ENCODE measurements around the gene RNF43. TPM values are rescaled to one million over a fixed set of nuclear protein-coding genes. Genes with fewer than 3 reads are reported as not detected.
A peak's percentile ranks its signal among the peaks of the same experiment; 100 is the strongest.

The RNF43 gene
- total RNA-seq (2021) (0.04 TPM in 1 of 2 replicates, not detected in the other), Bru-seq, nascent RNA (not detected), BruChase-seq, experiment 1, labeled RNA remaining after a 2-hour chase (percentile 16 among the genes with signal in this experiment), BruChase-seq, experiment 2, labeled RNA remaining after a 6-hour chase (percentile 20 among the genes with signal in this experiment)
- long read RNA-seq: 0 reads

- intact Hi-C loops (cut with micrococcal nuclease; ENCODE audit: unreplicated experiment): no loop called here
- ChIA-PET CTCF (interaction anchor here (0.5 to 1.2 kb wide), 10 partner anchors 9 to 536 kb away, joined by 3 to 12 read pairs (median 4); partner anchors contain the start of gene SUPT4H1), POLR2A (ENCODE audit: low non-redundant PET) (no interaction called here)
- no TSS peak for BruUV-seq (replicated peaks)
- Histone ChIP-seq H3K4me1 (ENCODE audit: insufficient read depth, low read length, poor library complexity, severe bottlenecking) (no peaks in the 10 kb centered on the region), H3K9me3 (ENCODE audit: low read depth, low read length, poor library complexity, severe bottlenecking) (no peaks in the 10 kb centered on the region), H3K4me3 (ENCODE audit: low read depth, low read length, poor library complexity, severe bottlenecking) (peak within 1 kb of the TSS; percentile 26), H3K27ac (ENCODE audit: low read depth, low read length, poor library complexity, severe bottlenecking) (no peak within 1 kb of the TSS), H3K36me3 (ENCODE audit: insufficient read depth, low read length, poor library complexity, severe bottlenecking) (no peaks in the 10 kb centered on the region), H3K27me3 (replicated peaks; ENCODE audit: insufficient read depth, low read depth, low read length, poor library complexity) (peaks cover 24% of the 10 kb centered on the region)
- DNase-seq (ENCODE audit: low spot score): peak; percentile 90
- TF ChIP-seq, protein P1, sequence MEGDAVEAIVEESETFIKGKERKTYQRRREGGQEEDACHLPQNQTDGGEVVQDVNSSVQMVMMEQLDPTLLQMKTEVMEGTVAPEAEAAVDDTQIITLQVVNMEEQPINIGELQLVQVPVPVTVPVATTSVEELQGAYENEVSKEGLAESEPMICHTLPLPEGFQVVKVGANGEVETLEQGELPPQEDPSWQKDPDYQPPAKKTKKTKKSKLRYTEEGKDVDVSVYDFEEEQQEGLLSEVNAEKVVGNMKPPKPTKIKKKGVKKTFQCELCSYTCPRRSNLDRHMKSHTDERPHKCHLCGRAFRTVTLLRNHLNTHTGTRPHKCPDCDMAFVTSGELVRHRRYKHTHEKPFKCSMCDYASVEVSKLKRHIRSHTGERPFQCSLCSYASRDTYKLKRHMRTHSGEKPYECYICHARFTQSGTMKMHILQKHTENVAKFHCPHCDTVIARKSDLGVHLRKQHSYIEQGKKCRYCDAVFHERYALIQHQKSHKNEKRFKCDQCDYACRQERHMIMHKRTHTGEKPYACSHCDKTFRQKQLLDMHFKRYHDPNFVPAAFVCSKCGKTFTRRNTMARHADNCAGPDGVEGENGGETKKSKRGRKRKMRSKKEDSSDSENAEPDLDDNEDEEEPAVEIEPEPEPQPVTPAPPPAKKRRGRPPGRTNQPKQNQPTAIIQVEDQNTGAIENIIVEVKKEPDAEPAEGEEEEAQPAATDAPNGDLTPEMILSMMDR (conservative IDR thresholded peaks at IDR 0.05; ENCODE audit: low read depth, low read length): peak; percentile 85
- TF ChIP-seq EZH2 (IDR thresholded peaks at IDR 0.05; ENCODE audit: borderline replicate concordance, low read depth, low read length, poor library complexity, severe bottlenecking): no peak
These were observed at the start of gene RNF43 for GRCh38 chr17:58417300-58418092. Gene RNF43, minus strand, starts transcription at chr17:58417534. Its CDS starts 1,957 bp downstream, at chr17:58415577.

- Histone ChIP-seq H3K4me1 (ENCODE audit: insufficient read depth, low read length, poor library complexity, severe bottlenecking) (no peaks in the 10 kb centered on the region), H3K4me3 (ENCODE audit: low read depth, low read length, poor library complexity, severe bottlenecking) (no peak overlapping the region), H3K27ac (ENCODE audit: low read depth, low read length, poor library complexity, severe bottlenecking) (no peak overlapping the region), H3K27me3 (replicated peaks; ENCODE audit: insufficient read depth, low read depth, low read length, poor library complexity) (no peaks in the 10 kb centered on the region), H3K9me3 (ENCODE audit: low read depth, low read length, poor library complexity, severe bottlenecking) (no peaks in the 10 kb centered on the region), H3K36me3 (ENCODE audit: insufficient read depth, low read length, poor library complexity, severe bottlenecking) (no peaks in the 10 kb centered on the region)
- intact Hi-C loops (cut with micrococcal nuclease; ENCODE audit: unreplicated experiment): no loop called here
- TF ChIP-seq EZH2 (IDR thresholded peaks at IDR 0.05; ENCODE audit: borderline replicate concordance, low read depth, low read length, poor library complexity, severe bottlenecking): no peak
- ChIA-PET CTCF (no interaction called here), POLR2A (ENCODE audit: low non-redundant PET) (no interaction called here)
- no TSS peak for BruUV-seq (replicated peaks)
- no peak for DNase-seq (ENCODE audit: low spot score)
These were observed 38.2 kb upstream of the RNF43 start for GRCh38 chr17:58455491-58455890.

DNA sequence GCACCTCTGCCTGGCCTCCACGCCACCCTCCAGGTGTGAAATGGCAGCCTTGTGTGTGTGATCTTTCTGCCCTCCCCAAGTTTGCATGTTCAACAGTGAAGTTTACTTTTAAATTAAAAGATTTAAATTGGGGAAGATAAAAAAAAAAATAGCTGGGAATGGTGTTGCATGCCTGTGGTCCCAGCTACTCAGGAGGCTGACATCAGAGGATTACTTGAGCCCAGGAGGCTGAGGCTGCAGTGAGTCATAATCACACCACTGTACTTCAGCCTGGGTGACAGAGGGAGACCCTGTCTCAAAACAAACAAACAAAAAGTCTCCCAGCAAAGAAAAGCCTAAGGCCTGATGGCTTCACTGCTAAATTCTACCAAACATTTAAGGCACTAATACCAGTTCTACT lies 35.4 kb upstream of the RNF43 start:
- Histone ChIP-seq H3K4me1 (ENCODE audit: insufficient read depth, low read length, poor library complexity, severe bottlenecking) (no peaks in the 10 kb centered on the region), H3K9me3 (ENCODE audit: low read depth, low read length, poor library complexity, severe bottlenecking) (no peaks in the 10 kb centered on the region), H3K27me3 (replicated peaks; ENCODE audit: insufficient read depth, low read depth, low read length, poor library complexity) (no peaks in the 10 kb centered on the region), H3K27ac (ENCODE audit: low read depth, low read length, poor library complexity, severe bottlenecking) (no peak overlapping the region), H3K4me3 (ENCODE audit: low read depth, low read length, poor library complexity, severe bottlenecking) (no peak overlapping the region), H3K36me3 (ENCODE audit: insufficient read depth, low read length, poor library complexity, severe bottlenecking) (no peaks in the 10 kb centered on the region)
- DNase-seq (ENCODE audit: low spot score): no peak
- POLR2A ChIA-PET (ENCODE audit: low non-redundant PET): no interaction called here
- BruUV-seq (replicated peaks): no TSS peak
- intact Hi-C loops (cut with micrococcal nuclease; ENCODE audit: unreplicated experiment): no loop called here
- TF ChIP-seq, protein P1 (conservative IDR thresholded peaks at IDR 0.05; ENCODE audit: low read depth, low read length): no peak
- no peak for TF ChIP-seq EZH2 (IDR thresholded peaks at IDR 0.05; ENCODE audit: borderline replicate concordance, low read depth, low read length, poor library complexity, severe bottlenecking)
- CTCF ChIA-PET: no interaction called here
